ENCODE data around the gene NEGR1. TPM values are rescaled to one million over a fixed set of nuclear protein-coding genes. Genes with fewer than 3 reads are reported as not detected.

Gene NEGR1
- total RNA-seq, 4 donors from 2014 or later: 33.3 to 73.0 (median 54.1) TPM

GRCh38 chr1:72117621-72118020 lies 164.7 kb downstream of the NEGR1 start:
- WGBS, 2 donors (ENCODE audit: low coverage in 1 of 2): 88 to 100% methylated on average over 2 of the region's 2 CpGs
- Histone ChIP-seq H3K4me3 (no peak overlapping the region), H3K36me3 (no peaks in the 10 kb centered on the region), H3K4me1 (peaks cover 0 to 11% (median 0%) of the 10 kb centered on the region in 3 donors), H3K9me3 (no peaks in the 10 kb centered on the region), H3K27me3 (no peaks in the 10 kb centered on the region), H3K27ac (no peak overlapping the region)
- ATAC-seq: no peak
- TF ChIP-seq EP300 (IDR thresholded peaks at IDR 0.05) (no peak), CTCF (IDR thresholded peaks at IDR 0.05) (no peak), POLR2A (IDR thresholded peaks at IDR 0.05) (no peak), POLR2AphosphoS5 (IDR thresholded peaks at IDR 0.05) (no peak)

GRCh38 chr1:72115290-72115689 lies 167.0 kb downstream of the NEGR1 start:
- H3K36me3 ChIP-seq: no peaks in the 10 kb centered on the region
- TF ChIP-seq EP300 (IDR thresholded peaks at IDR 0.05) (no peak), POLR2A (IDR thresholded peaks at IDR 0.05) (no peak), POLR2AphosphoS5 (IDR thresholded peaks at IDR 0.05) (no peak), CTCF (IDR thresholded peaks at IDR 0.05) (no peak)
- no peak for ATAC-seq
- H3K4me3 ChIP-seq: no peak overlapping the region
- peaks cover 0 to 11% (median 0%) of the 10 kb centered on the region in 3 donors for H3K4me1 ChIP-seq
- no peaks in the 10 kb centered on the region for H3K9me3 ChIP-seq
- whole genome bisulfite sequencing, 2 donors (ENCODE audit: low coverage in 1 of 2): 57 to 74% methylated on average over 2 of the region's 2 CpGs
- no peaks in the 10 kb centered on the region for H3K27me3 ChIP-seq
- H3K27ac ChIP-seq: no peak overlapping the region

- 71 to 77% methylated on average over 3 to 4 of the region's 4 CpGs for WGBS, 2 donors (ENCODE audit: low coverage in 1 of 2)
- H3K4me1 ChIP-seq: peaks cover 0 to 11% (median 0%) of the 10 kb centered on the region in 3 donors
- TF ChIP-seq POLR2AphosphoS5 (IDR thresholded peaks at IDR 0.05): no peak
- no peak overlapping the region for H3K4me3 ChIP-seq
- no peaks in the 10 kb centered on the region for H3K36me3 ChIP-seq
- no peaks in the 10 kb centered on the region for H3K27me3 ChIP-seq
- H3K27ac ChIP-seq: no peak overlapping the region
- no peaks in the 10 kb centered on the region for H3K9me3 ChIP-seq
- ATAC-seq: no peak
Observed at GRCh38 chr1:72111662-72112061, 170.7 kb downstream of the NEGR1 start.

GRCh38 chr1:72109916-72110315 lies 172.4 kb downstream of the NEGR1 start:
- WGBS, 2 donors (ENCODE audit: low coverage in 1 of 2): 37 to 65% methylated on average over 2 of the region's 2 CpGs
- Histone ChIP-seq H3K9me3 (no peaks in the 10 kb centered on the region), H3K36me3 (no peaks in the 10 kb centered on the region), H3K4me3 (no peak overlapping the region), H3K4me1 (peaks cover 0 to 4% (median 0%) of the 10 kb centered on the region in 3 donors), H3K27me3 (no peaks in the 10 kb centered on the region), H3K27ac (no peak overlapping the region)
- TF ChIP-seq CTCF (IDR thresholded peaks at IDR 0.05): no peak
- no peak for TF ChIP-seq POLR2AphosphoS5 (IDR thresholded peaks at IDR 0.05)
- TF ChIP-seq EP300 (IDR thresholded peaks at IDR 0.05): no peak
- no peak for TF ChIP-seq POLR2A (IDR thresholded peaks at IDR 0.05)
- ATAC-seq: no peak

GRCh38 chr1:72105201-72105600 lies 177.1 kb downstream of the NEGR1 start:
- Histone ChIP-seq H3K36me3 (no peaks in the 10 kb centered on the region), H3K27ac (no peak overlapping the region), H3K4me3 (no peak overlapping the region), H3K4me1 (no peaks in the 10 kb centered on the region), H3K27me3 (no peaks in the 10 kb centered on the region), H3K9me3 (no peaks in the 10 kb centered on the region)
- TF ChIP-seq POLR2AphosphoS5 (IDR thresholded peaks at IDR 0.05): no peak
- TF ChIP-seq CTCF (IDR thresholded peaks at IDR 0.05): no peak
- no peak for TF ChIP-seq POLR2A (IDR thresholded peaks at IDR 0.05)
- 90 to 100% methylated on average over 2 of the region's 2 CpGs for WGBS, 2 donors (ENCODE audit: low coverage in 1 of 2)
- no peak for ATAC-seq

Measured in gastroesophageal sphincter (tissue), 4 donors.